ENCODE results near the gene PGGHG.
"Not testable (repeated sequence)": the region's sequence is repeated elsewhere in the genome, so short reads cannot be mapped to it uniquely, and the experiment has no call there.

Gene PGGHG

DNA sequence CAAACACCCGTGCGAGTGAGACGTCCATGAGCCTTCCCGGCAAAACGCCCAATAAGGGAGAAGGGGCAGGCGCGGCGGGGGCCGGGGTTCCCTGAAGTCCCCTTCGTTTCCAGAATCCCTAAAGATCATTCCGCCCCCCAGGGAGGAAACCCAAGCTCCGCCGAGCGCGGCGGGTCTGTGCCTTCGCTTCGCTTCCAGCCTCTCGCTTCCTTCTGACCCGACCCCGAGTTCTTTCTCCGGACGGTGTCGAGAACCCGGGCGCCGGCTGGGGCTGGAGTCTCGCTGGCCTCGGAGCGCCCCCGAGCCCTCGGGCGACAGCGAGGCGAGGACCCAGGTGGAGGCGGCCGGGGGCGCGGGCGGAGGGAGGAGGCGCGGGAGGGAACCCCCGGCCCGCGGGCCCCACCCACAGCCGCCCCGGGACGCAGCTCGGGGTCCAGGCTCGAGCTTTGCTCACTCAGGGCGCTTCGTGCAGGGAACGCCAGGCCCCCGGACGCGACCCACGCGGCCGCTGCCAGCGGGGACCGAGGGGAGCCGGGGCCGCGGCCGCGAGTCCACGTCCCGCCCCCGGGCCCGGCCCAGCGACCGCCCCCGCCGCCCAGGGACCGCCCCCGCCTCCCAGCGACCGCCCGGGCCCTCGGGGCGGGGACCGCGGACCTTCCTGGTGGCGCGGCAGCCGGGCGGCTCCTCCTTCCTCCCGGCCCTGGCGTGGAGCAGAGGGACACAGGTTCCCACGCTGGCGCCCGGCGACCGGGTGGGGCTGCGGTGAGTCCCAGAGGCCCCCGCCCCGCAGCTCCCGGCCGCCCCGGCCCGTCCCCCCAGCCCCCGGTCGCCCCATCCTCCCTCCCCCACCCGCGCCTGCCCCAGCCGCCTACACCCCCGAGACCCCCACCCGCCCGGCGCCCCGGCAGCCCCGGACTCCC is at the start of gene PGGHG:
TSS of gene PGGHG (plus strand) at position 649 of the 920 bp plus-strand sequence. CDS start 691 bp downstream, outside the sequence.
- no peak for DNase-seq

DNA sequence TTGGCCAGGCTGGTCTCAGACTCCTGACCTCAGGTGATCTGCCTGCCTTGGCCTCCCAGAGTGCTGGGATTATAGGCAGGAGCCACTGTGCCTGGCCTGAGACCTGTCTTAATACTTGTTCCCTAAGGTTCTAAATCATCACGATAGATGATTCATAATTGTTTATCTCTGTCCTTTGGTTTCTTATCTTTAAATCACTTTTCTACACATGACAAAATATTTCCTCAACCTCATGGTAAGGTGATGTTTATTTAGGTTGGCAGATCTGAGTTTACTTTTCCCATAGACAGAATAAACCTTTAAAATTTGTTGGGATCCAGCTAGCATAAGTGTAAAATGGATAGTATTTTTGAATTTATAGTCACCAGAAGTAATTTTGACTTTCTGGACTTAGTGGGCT is 48.6 kb upstream of the PGGHG start:
- DNase-seq: no peak

DNA sequence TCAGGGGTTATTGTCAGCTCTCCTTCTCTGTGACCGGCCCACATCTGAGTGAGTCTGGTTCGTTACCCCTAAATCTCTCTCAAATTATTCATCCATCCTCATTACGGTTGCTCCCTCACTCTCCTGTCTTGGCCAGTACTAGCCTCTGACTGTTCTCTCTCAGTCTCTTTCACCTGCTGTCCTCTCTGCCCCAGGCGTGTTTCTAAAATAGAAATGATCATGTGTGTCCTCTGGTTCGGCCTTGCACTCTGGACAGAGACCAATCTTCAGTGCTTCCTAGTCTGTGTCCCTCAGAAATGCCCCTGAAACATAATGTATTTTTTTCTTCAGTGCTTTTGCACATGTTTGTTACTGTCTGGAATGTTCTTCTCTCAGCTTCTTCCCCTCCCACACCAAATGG is 47.3 kb upstream of the PGGHG start:
- no peak for DNase-seq

DNA sequence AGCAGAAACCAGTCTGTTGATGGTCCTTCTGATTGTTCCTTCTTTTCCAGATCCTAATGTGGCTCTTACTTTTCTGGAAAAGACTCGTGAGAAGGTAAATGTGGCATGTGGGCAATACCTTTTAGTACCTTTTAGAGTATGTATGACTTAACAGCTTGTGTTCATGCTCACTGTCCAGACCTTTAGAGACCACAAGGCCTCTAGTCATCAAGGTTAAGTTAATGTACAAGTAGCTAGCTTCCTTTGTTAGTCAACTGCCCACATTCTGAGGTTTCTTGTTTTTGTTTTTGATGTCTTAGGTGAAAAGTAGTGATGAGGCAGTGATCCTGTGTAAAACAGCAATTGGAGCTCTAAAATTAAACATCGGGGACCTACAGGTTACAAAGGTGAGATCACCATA is 44.5 kb upstream of the PGGHG start:
- no peak for DNase-seq

DNA sequence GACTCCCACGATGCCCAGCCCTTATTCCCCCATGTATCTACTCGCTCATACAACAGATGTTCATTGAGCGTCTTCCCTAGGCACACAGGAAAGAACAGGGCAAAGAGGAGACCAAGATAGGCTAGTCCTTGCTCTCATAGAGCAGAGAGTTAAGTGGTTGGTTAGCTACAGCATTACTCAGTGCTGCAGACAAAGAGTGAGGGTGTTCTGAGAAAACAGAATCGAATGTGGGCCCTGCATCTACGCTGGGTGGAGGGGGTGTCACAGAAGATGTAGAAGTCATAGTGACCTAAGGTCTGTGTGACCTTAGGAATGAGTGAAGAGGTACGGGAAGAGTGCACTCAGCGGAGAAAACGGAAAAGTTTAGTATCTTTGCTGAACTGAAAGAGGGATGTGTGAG is 39.9 kb upstream of the PGGHG start:
- no peak for DNase-seq

DNA sequence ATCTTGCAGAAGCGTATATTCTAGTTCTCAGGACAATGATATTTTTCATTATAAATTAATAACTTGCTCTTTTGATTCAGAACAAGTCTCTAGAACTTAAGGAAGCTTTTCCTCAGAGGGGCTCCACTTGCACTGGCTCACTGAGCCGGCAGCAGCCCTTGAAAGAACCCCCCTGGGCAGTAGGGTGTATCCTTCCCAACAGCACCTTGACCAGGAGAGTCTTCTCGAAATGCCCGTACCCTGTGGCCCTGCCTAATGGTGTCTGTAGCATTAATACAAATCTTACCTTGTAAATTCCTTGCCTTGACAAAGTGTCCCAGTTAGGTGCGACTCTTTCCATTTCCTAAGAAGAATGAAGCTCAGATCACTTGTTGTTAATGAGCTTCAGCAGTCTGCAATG is 38.7 kb upstream of the PGGHG start:
- no peak for DNase-seq

DNA sequence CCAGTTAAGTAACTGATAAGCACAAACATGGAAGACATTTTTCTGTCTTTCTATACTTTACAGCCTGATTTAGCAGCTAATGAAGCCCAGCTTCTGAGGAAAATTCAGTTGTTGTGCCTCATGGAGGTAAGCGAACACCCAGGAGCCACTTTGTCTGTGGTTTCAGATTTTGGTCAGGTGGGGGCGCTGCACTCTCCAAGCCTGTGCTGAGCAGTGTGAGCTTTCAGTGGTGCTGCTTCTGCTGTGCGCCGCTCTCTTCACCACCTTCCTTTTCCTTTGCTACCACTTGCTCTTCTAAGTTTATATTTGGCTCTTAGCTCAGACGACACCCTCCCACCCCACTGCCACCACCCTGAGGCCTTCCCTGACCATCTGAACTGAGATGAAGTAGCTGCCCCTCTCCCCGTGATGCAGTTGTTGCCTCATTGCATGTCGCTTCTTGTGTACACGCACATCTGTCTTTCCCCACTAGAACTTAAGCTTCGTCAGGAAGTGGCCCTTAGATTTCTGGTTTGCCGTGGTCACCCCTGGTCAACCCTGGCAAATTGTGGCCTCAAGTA is 38.1 kb upstream of the PGGHG start:
- DNase-seq: no peak

DNA sequence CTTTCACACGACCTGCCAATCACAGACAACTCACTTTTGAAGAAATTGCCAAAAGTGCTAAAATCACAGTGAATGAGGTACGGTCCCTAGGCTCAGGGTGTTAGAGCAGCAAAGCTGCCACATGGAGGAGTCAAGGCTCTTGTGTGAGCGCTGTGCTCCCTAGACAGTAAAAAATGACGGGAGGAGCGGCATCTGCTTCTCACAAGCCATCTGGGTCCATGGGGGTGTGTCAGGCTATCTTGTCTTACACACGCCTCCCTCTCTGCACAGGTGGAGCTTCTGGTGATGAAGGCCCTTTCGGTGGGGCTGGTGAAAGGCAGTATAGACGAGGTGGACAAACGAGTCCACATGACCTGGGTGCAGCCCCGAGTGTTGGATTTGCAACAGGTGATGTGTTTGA is 37.4 kb upstream of the PGGHG start:
- DNase-seq: no peak

DNA sequence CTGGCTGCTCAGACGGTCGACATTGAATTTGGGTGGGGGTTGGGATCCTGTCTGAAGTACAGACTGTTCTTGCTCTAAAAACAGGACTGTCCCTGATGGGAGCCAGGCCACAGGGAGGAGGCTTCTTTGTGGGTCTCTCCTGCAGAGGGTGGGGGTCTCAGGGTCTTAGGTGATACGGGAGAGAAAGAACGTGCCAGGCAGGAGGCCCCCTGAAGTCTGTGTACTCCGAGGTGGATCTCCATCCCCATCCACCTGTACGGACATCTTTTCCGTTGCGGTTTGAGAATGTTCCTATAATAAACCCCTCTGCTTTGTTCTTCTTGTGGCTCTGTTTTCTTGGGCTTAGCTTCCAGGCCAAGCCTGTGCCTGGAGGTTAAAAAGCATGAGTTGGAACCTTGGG is 36.3 kb upstream of the PGGHG start:
- DNase-seq: no peak

DNA sequence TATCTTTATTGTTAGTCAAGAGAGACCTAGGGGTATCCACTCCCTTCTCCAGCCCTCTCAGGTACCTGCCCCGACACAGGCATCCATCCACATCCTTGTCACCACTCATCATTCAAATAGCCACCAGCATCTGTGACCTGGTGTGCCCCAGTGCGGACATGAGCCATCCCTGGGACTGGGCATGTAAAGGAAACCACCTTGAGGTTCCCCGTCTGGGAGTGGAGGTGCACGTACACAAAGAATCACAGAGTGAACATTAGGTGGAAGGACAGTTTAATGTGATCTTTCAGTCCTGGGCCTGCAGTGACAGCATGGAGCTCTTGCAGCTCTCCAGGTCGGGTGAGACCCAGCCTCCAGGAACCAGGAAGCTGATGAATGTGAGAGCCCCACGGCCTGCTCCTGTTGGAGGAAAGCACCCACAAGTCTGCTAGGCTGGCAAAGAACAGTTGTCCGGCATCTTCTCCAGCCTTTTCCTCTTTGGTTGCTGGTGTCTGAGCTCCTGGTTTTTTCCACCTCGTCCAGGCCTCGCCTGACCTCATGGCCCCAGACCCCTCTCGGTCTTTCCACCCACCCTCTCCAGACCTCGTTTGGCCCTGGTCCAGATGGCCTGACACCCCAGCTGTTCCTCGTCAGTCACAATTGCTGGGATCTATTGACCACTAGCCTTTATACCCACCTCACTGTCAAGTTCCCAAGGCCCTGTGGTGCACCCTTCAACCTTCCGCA is 35.6 kb upstream of the PGGHG start:
- DNase-seq: no peak

DNA sequence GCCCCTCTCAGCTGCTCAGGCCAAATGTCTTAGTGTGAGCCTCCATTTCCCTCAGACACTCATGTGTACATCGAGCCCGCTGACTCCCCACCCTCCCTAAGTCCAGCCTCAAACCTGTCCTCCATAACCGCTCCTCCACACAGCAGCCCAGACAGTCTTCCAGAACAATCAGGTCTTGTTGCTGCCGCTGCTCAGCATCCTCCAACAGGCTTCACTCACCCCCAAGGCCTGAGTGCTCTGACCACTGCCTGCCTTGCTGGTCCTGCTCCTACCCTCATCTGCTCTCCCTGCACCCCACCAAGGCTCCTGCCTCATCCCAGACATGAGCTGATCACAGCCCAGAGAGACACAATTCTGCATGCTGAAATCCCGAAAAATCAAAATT is 35.0 kb upstream of the PGGHG start:
- no peak for DNase-seq

DNA sequence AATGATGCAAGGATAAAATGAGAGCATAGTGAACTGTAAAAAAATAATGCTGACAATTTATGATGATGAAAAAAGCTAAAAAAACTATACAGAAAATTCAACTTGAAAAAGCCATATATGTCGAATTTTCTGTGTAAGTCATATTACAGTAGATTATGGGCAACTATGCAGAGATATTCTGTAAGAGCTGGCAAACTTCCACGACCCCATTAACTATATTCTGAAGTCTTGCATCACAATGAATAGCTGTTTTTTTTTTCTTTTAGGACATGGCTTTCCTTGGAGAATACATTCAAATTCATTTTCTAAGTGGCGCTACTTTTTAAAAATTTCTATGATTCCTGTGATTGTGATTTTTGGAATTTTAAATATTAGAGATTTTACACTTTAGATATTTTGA is 33.8 kb upstream of the PGGHG start:
- DNase-seq: no peak

DNA sequence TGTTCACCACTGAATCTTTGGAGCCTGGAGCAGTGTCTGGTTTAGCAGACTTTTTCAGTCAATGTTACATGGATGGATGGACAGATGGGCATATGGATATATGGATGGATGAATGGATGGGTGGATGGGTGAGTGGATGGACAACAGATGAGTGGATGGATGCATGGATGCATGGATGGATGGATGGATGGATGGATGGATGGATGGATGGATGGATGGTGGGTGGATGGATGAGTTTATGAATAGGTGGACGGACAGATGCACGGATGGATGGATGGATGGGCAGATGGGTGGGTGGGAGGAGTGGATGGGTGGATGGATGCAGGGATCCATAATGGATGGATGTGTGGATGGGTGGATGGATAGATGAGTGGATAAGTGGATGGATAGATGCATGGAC is 33.1 kb upstream of the PGGHG start:
- DNase-seq: no peak

DNA sequence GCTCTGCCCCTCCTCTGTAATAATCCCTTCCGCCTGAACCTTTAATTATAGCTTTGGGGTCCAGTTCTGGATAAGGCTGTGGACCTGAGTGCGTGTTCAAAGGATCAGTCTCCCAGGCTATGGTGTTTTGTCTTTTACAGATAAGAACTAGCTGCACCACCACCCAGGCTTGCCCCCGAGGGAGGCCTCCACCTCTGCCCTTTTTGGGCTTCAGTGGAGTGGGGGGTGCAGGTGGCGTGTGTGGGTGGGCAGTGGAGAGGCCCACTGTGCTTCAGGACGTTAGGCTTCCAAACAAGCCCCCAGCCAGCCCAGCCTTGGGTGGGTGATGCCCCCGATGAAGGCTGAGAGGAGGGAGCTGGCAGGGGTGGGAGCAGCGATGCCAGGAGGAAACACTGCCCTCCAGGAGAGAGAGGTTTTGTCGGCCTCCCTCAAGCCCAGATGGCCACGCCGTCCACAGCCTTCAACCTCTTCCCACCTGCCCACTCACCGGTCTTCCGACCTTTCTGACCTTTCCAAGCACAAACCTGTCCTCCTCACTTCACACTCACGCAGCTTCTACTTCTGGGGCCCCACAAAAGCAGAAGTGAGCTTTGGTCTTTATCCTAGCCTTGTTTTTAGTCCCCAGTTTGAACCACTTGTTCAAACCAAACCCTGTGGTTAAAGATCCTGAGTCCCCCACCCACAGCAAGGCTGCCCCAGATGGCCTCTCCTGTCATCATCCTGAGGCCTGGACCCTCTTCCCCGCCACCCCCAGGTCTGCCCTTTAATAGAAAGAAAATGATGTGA is 31.8 kb upstream of the PGGHG start:
- no peak for DNase-seq

DNA sequence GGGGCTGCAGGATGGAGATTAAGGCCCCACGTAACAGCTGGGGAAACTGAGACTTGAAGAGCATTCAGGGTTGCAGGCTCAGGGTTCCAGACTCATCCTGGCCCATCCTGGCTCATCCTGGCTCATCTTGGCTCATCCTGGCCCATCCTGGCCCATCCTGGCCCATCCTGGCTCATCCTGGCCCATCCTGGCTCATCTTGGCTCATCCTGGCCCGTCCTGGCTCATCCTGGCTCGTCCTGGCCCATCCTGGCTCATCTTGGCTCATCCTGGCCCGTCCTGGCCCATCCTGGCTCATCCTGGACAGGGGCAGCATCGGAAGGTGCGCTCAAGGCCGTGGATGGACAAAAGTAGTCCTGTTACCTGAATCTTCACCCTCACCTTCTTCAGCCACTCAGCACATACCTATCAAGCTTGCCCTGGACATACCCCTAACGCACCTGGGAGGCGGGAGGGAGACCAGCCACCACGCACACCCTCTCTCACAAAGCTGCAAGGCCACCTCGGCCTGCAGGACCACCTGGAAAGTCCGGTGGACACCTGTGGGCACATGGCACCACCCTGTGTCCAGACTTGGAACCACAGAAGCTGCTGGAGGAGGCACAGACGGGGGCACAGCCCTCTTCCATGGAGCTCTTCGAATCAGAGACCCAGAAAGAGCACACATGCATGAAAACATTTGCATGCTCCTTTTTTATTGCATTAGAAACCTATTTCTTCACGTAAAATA is 31.0 kb upstream of the PGGHG start:
- DNase-seq: no peak

DNA sequence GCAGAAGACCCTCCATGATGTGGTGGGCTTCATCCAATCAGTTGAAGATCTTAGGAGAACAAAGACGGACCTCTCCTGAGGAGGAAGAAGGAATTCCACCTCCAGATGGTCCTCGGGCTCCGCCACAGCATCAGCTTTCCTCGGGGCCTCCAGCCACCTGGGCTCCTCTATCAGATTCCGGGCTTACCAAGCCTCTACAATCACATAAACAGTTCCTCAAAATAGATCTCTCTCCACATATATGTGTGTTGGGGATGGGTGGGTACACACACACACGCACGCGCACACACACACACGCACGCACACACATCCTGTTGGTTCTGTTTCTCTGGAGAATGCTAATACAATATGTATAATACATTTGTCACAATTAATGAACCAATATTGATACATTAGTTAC is 29.5 kb upstream of the PGGHG start:
- DNase-seq: no peak

DNA sequence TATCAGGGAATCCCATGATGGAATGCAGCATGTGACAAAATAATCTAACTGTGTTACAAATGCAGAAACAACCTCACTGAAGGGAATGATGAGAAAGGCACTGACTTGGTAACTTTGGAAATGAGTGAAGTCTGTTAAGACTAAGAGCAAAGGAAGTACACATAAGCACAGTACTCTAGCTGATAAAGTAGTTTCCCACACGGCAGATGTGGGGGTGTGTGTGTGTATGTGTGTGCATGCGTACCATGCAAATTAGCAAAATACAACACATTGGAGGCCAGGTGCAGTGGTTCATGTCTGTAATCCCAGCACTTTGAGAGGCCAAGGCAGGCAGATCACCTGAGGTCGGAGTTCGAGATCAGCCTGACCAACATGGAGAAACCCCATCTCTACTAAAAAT is 27.3 kb upstream of the PGGHG start:
- DNase-seq: no peak

DNA sequence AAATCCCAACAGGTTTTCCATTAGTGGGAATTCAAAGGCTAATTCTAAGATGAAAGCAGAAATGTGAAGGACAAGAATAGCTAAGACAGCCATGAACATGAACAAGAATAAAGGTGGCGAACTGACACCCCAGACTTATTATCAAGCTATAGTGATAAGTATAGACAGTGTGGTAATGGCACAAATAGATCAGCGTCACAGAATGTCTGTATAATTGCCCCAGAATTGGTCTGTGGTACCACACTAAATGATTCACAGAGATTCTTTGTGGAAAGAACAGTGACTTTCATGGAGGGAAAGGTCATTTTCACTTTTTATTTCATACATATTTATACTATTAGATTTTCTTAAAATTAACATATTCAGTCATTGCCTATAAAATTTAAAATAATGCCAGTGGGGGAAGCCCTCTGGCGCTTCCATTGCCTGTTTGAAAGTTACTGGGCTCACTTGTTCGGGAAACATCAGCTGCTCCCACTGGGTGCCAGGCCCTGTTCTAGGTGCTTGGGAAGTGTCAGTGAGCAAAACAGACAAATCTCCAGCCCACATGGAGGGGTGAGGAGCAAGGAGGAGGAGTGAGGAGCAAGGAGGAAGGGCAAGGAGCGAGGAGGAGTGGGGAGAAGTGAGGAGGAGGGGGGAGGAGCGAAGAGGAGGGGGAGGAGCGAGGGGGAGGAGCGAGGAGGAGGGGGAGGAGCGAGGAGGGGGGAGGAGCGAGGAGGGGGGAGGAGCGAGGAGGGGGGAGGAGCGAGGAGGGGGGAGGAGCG is 22.1 kb upstream of the PGGHG start:
- no peak for DNase-seq

DNA sequence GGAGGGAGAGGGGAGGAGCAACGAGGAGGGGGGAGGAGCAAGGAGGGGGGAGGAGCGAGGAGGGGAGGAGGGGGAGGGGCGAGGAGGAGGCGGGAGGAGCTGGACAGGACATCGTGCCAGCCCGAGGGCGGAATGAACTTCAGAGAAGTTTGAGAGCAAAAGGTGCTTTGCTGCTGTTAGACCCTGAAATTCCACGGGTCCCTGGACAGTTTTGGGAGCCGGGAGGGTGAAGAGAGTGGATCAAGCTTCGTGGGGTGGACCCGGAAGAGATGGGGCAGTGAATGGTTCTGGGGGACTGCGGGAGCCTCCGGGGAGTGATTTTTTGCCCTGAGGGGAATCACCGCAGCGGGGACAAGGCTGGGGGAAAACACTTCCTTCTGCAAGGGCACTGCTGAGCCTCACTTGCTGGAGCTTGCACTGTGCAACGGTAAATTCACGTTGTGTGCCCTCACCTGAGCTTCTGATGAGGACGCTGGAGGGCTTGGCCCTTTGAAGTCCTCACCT is 21.4 kb upstream of the PGGHG start:
- no peak for DNase-seq

DNA sequence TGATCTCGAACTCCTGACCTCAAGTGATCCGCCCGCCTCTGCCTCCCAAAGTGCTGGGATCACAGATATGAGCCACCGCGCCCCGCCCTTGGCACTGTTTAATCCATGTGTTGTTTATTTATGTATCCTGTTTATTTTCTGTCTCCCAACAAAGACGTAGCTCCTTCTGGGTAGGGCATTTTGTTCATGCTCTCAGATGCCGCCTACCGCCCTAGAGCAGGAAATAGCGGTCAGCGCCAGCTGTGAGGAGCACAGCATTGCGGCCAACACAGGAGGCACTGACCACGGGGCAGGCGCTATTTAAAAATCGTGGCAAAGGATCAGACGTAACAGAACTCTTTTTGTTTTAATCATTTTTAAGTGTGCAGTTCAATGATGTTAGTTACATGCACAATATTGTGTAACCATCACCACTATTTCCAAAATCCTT is 20.2 kb upstream of the PGGHG start:
- DNase-seq: not testable (repeated sequence)

DNA sequence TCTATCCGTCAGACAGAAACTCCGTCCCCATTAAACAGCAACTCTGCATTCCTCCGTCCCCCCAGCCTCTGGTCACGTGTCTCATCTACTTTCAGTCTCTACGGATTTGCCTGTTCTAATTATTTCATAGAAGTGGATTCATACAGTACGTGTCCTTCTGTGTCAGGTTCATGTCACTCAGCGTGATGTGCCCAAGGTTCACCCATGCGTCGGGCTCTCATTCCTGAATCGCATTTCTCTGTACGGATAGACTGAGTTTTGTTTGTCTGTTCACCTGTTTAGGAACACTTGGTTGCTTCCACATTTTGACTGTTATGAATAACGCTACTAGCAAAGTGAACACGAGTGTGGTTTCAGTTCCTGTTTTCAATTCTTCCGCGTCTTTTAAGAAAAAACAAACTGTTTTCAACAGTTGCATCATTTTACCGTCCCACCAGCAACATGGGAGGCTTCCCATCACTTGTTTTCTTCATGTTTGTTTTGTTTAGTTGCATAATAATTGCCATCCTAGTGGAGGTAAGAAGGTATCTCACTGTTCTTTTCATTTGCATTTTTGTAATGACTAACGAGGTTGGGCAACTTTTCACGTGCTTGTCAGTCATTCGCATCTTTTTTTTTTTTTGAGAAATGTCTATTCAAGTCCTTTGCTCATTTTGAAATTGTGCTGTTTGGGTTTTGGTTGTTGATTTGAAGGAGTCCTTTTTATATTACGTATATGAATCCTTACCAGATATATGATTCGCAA is 19.6 kb upstream of the PGGHG start:
- no peak for DNase-seq

Measured in SHP77 treated with DMSO at 0.1 percent for 48 hours (cell line).